22Rv1 (cell line): Measurements from ENCODE around the gene GFER.
A peak's percentile ranks its signal among the peaks of the same experiment; 100 is the strongest.

ENCODE experiments used
- CTCF ChIP-seq: fragments of 450-650 bp; IDR thresholded peaks from 2 replicates; pipeline ENCODE4 v1.5.1; 2017; ENCODE audit warnings: mild to moderate bottlenecking
- ZFX ChIP-seq: fragments of 450-650 bp; IDR thresholded peaks from 2 replicates; pipeline ENCODE4 v1.6.1; 2017; ENCODE audit warnings: antibody characterized with exemption, borderline replicate concordance

- TF ChIP-seq CTCF: 0 out of 2 replicates have a peak, but pooled peaks have one; percentile 9
- no peak for TF ChIP-seq ZFX
Measured at GRCh38 chr16:1942810-1943726, 40.9 kb upstream of the GFER start, which contains the start of gene MSRB1.
